ENCODE data around the gene BRAT1. TPM values are rescaled to one million over a fixed set of nuclear protein-coding genes. Genes with fewer than 3 reads are reported as not detected.

BRAT1 gene
- total RNA-seq, 2 experiments from 2014 or later, result 24.1 to 24.5 TPM

DNA sequence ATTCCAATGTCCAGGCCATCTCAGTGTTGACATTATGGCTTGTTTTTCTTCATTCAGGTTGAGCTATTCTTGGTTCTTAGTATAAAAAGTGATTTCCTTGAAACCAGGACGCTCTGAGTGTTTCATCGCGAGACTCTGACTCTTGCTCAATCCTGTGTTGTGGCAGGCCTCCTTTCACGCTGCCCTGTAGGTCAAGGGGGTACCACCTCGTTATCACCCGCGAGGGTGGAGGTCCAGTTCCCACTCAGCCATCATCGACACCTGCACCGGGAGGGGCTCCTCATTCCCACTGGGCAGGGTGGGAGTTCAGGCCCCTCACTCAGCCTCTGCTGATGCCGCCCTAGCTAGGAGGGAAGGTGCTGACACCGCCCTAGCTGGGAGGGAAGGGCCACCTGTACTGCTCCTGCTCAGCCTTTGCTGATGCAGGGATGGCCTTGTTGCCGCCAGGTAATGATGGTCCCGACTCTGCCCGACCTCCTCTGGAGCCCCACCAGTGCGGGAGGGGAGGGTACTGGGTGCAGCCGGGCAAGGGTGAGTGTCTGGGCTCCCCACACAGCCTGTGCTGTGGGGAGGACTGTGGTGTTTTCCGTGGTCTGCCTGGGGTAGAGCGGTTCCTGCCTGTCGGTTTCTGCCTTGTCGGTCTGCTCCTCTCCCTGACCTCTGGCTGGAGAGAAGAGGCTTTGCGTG lies 19.9 kb upstream of the BRAT1 start:
- CTCF ChIA-PET, result no interaction called here
- intact Hi-C loops (cut with DNase I, micrococcal nuclease), result no loop called here
- Mint-ChIP-seq H3K27ac (no peak overlapping the region), H3K4me3 (no peak overlapping the region), H3K9me3 (no peaks in the 10 kb centered on the region), H3K4me1 (ENCODE audit: low read depth) (no peaks in the 10 kb centered on the region), H3K27me3 (no peaks in the 10 kb centered on the region), H3K36me3 (ENCODE audit: low read depth) (peaks cover 28% of the 10 kb centered on the region)
- no peak overlapping the region for H3K27ac ChIP-seq (ENCODE audit: low read depth in 1 of 2, low read length in 2 of 2)
- no peaks in the 10 kb centered on the region for H3K4me1 ChIP-seq (ENCODE audit: insufficient read depth, low read length)
- ATAC-seq (ENCODE audit: poor library complexity), result no peak
- TF ChIP-seq CTCF (IDR thresholded peaks at IDR 0.05), result no peak
- H3K27me3 ChIP-seq (ENCODE audit: control insufficient read depth in 1 of 2, insufficient read depth in 2 of 2, low read length in 2 of 2), result no peaks in the 10 kb centered on the region
- H3K36me3 ChIP-seq (ENCODE audit: insufficient read depth, low read length), result peaks cover 16% of the 10 kb centered on the region
- no peaks in the 10 kb centered on the region for H3K9me3 ChIP-seq (ENCODE audit: control insufficient read depth in 1 of 2, insufficient read depth in 1 of 2, low read length in 2 of 2)
- H3K4me3 ChIP-seq (ENCODE audit: low read length), result no peak overlapping the region
- POLR2A ChIA-PET, result no interaction called here
- DNase-seq, result no peak

DNA sequence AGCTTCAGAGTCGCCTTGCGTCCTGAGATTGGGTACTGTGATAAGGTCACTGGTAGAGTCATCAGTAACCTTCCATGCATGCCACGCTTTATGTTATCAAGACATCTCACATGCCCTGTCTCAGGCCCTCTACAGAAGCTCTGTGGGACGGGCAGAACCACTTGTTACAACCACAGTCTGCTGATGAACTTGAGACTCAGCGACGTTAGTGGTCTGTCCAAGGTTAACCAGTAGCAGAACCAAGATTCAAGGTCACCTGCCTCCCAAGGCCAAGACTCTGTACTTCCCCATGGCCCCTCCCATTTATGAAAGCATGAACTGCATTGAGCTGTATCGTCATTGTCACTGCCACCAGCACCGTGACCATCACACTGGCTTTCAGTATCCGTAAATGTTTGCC lies 18.4 kb upstream of the BRAT1 start:
- H3K36me3 ChIP-seq (ENCODE audit: insufficient read depth, low read length), result peaks cover 16% of the 10 kb centered on the region
- no peaks in the 10 kb centered on the region for H3K4me1 Mint-ChIP-seq (ENCODE audit: low read depth)
- CTCF ChIA-PET, result no interaction called here
- no peaks in the 10 kb centered on the region for H3K9me3 Mint-ChIP-seq
- H3K36me3 Mint-ChIP-seq (ENCODE audit: low read depth), result peaks cover 28% of the 10 kb centered on the region
- no peaks in the 10 kb centered on the region for H3K9me3 ChIP-seq (ENCODE audit: control insufficient read depth in 1 of 2, insufficient read depth in 1 of 2, low read length in 2 of 2)
- H3K4me3 Mint-ChIP-seq, result no peak overlapping the region
- no peak overlapping the region for H3K27ac Mint-ChIP-seq
- intact Hi-C loops (cut with DNase I, micrococcal nuclease), result loop anchor here in 1 of 2 experiments (5.0 kb wide), 1 partner anchor 121 kb away; no protein-coding TSS in a partner anchor
- H3K27me3 ChIP-seq (ENCODE audit: control insufficient read depth in 1 of 2, insufficient read depth in 2 of 2, low read length in 2 of 2), result no peaks in the 10 kb centered on the region
- H3K27ac ChIP-seq (ENCODE audit: low read depth in 1 of 2, low read length in 2 of 2), result no peak overlapping the region
- H3K4me3 ChIP-seq (ENCODE audit: low read length), result no peak overlapping the region
- POLR2A ChIA-PET, result no interaction called here
- TF ChIP-seq CTCF (IDR thresholded peaks at IDR 0.05), result no peak
- no peaks in the 10 kb centered on the region for H3K27me3 Mint-ChIP-seq
- DNase-seq (no peak), ATAC-seq (ENCODE audit: poor library complexity) (no peak)
- H3K4me1 ChIP-seq (ENCODE audit: insufficient read depth, low read length), result no peaks in the 10 kb centered on the region

GRCh38 chr7:2572101-2572842 lies 16.9 kb upstream of the BRAT1 start:
- no peak overlapping the region for H3K4me3 ChIP-seq (ENCODE audit: low read length)
- DNase-seq (no peak), ATAC-seq (ENCODE audit: poor library complexity) (no peak)
- peaks cover 6% of the 10 kb centered on the region for H3K4me1 Mint-ChIP-seq (ENCODE audit: low read depth)
- intact Hi-C loops (cut with DNase I, micrococcal nuclease), result loop anchor here in 1 of 2 experiments (5.0 kb wide), 1 partner anchor 120 kb away; no protein-coding TSS in a partner anchor
- no peaks in the 10 kb centered on the region for H3K27me3 ChIP-seq (ENCODE audit: control insufficient read depth in 1 of 2, insufficient read depth in 2 of 2, low read length in 2 of 2)
- no peaks in the 10 kb centered on the region for H3K9me3 Mint-ChIP-seq
- no peak overlapping the region for H3K27ac ChIP-seq (ENCODE audit: low read depth in 1 of 2, low read length in 2 of 2)
- no peak overlapping the region for H3K4me3 Mint-ChIP-seq
- no peaks in the 10 kb centered on the region for H3K9me3 ChIP-seq (ENCODE audit: control insufficient read depth in 1 of 2, insufficient read depth in 1 of 2, low read length in 2 of 2)
- POLR2A ChIA-PET, result interaction anchor here (1.1 kb wide), 1 partner anchor 46 kb away, joined by 3 read pairs; no protein-coding TSS in a partner anchor
- no peak for TF ChIP-seq CTCF (IDR thresholded peaks at IDR 0.05)
- H3K27ac Mint-ChIP-seq, result no peak overlapping the region
- CTCF ChIA-PET, result interaction anchor here (1.9 kb wide), 1 partner anchor 121 kb away, joined by 4 read pairs; no protein-coding TSS in a partner anchor
- no peaks in the 10 kb centered on the region for H3K27me3 Mint-ChIP-seq
- H3K36me3 Mint-ChIP-seq (ENCODE audit: low read depth), result peaks cover 28% of the 10 kb centered on the region
- peaks cover 7% of the 10 kb centered on the region for H3K4me1 ChIP-seq (ENCODE audit: insufficient read depth, low read length)
- H3K36me3 ChIP-seq (ENCODE audit: insufficient read depth, low read length), result peaks cover 14% of the 10 kb centered on the region

Data from CD4-positive, alpha-beta T cell (primary cell).